Measurements from ENCODE around the gene SLC35G4.

The SLC35G4 gene

DNA sequence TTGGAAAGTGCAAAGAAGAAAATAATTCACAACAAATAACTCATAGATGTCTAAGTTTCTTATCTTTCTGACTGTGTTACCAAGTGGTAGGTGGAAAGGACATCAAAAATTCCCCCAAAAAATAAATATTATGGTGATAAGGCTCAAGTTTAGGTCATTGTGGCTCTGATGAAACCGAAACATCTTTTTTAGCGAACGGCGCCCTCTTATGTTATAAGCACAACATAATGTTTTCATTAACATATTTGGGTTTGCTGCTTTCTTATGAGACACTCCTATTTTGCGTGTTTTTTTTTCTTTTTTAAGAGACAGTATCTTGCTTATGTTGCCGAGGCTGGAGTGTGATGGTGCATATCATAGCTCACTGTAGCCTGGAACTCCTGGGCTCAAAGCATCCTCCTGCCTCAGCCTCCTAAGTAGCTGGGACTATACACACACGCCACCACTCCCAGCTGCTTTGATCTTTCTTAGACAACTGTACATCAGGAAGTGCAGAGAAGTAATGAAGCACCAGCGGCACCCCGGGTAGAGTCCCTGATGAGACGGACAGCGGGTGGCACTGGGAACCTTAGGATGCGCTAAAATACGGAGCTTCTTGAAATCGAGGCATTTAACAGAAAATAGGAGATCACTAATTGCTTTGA is 38.5 kb upstream of the SLC35G4 start:
- POLR2A ChIA-PET (ENCODE audit: low non-redundant PET), result no interaction called here
- no peak for DNase-seq (ENCODE audit: low spot score)
- no peak overlapping the region for H3K27ac ChIP-seq
- CTCF ChIA-PET, result interaction anchor here (0.6 to 1.5 kb wide), 2 partner anchors 18 to 22 kb away, joined by 3 to 5 read pairs; no protein-coding TSS in a partner anchor
- TF ChIP-seq, protein P1, sequence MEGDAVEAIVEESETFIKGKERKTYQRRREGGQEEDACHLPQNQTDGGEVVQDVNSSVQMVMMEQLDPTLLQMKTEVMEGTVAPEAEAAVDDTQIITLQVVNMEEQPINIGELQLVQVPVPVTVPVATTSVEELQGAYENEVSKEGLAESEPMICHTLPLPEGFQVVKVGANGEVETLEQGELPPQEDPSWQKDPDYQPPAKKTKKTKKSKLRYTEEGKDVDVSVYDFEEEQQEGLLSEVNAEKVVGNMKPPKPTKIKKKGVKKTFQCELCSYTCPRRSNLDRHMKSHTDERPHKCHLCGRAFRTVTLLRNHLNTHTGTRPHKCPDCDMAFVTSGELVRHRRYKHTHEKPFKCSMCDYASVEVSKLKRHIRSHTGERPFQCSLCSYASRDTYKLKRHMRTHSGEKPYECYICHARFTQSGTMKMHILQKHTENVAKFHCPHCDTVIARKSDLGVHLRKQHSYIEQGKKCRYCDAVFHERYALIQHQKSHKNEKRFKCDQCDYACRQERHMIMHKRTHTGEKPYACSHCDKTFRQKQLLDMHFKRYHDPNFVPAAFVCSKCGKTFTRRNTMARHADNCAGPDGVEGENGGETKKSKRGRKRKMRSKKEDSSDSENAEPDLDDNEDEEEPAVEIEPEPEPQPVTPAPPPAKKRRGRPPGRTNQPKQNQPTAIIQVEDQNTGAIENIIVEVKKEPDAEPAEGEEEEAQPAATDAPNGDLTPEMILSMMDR (conservative IDR thresholded peaks at IDR 0.05; ENCODE audit: low read depth), result no peak

DNA sequence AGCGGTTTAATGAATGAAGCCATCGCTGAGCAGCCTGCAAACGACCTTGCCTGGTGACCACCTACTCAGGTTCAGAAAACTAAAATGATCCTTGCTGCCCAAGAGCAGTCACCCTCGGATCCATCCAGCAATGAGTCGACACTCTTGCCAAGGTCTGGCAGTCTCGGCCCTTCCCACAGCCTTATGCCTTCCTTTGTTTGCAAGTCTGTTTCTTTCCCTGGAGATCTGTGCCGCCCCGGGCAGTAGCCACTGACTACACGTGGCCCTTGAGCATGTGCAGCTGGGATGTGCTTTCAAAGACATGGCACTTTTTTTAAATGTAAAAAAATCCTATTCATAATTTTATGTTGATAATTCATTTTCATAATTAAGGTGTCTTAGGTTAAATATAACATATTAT is 37.2 kb upstream of the SLC35G4 start:
- no peak for DNase-seq (ENCODE audit: low spot score)
- TF ChIP-seq, protein P1 (conservative IDR thresholded peaks at IDR 0.05; ENCODE audit: low read depth), result no peak
- ChIA-PET POLR2A (ENCODE audit: low non-redundant PET) (no interaction called here), CTCF (no interaction called here)
- H3K27ac ChIP-seq, result no peak overlapping the region

GRCh38 chr18:11574545-11574944 is 34.9 kb upstream of the SLC35G4 start:
- CTCF ChIA-PET, result no interaction called here

GRCh38 chr18:11577271-11578112 is 31.9 kb upstream of the SLC35G4 start:
- ChIA-PET POLR2A (ENCODE audit: low non-redundant PET) (no interaction called here), CTCF (no interaction called here)

More at GRCh38 chr18:11574545-11574944, 34.9 kb upstream of the SLC35G4 start:
- TF ChIP-seq, protein P1 (conservative IDR thresholded peaks at IDR 0.05; ENCODE audit: low read depth), result no peak
- POLR2A ChIA-PET (ENCODE audit: low non-redundant PET), result no interaction called here
- DNase-seq (ENCODE audit: low spot score), result no peak
- no peak overlapping the region for H3K27ac ChIP-seq

GRCh38 chr18:11578799-11579198 is 30.6 kb upstream of the SLC35G4 start:
- DNase-seq (ENCODE audit: low spot score), result no peak
- no peak overlapping the region for H3K27ac ChIP-seq
- ChIA-PET CTCF (no interaction called here), POLR2A (ENCODE audit: low non-redundant PET) (no interaction called here)
- TF ChIP-seq, protein P1 (conservative IDR thresholded peaks at IDR 0.05; ENCODE audit: low read depth), result no peak

More at GRCh38 chr18:11577271-11578112, 31.9 kb upstream of the SLC35G4 start:
- TF ChIP-seq, protein P1 (conservative IDR thresholded peaks at IDR 0.05; ENCODE audit: low read depth), result no peak
- no peak for DNase-seq (ENCODE audit: low spot score)
- H3K27ac ChIP-seq, result no peak overlapping the region

DNA sequence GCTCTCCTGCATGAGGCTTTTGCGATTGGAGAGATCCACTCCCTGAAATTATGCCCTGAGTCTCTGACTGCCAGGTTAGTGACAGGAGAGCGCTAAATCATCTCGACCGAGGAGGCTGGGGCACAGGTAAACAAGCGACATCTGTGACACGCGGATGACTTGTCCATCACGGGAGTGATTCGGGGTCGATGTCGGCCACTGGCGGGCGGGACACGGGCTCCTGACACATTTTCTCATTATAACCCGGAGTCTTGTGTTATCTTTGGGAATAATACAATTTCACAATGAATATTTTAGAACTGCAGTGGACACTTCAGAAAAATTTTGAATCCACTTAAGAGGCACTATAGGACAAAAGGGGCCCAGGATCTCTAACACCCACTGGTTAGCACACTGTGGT is 29.5 kb upstream of the SLC35G4 start:
- CTCF ChIA-PET, result no interaction called here
- no peak for DNase-seq (ENCODE audit: low spot score)
- POLR2A ChIA-PET (ENCODE audit: low non-redundant PET), result no interaction called here
- TF ChIP-seq, protein P1 (conservative IDR thresholded peaks at IDR 0.05; ENCODE audit: low read depth), result no peak
- H3K27ac ChIP-seq, result no peak overlapping the region
